Right lobe of liver (tissue), 6 donors: ENCODE data around the gene PRM3. TPM values are rescaled to one million over a fixed set of nuclear protein-coding genes. Genes with fewer than 3 reads are reported as not detected.

Experiments
- ATAC-seq, 4 donors: fragments of 200-7000 bp; cut with Tn5 transposase; one replicate each; pipeline ENCODE4 v1.9.1; 2020; ENCODE audit warnings: mild to moderate bottlenecking in 4 of 4, moderate library complexity in 4 of 4
- DNase-seq, 3 donors: peaks; one replicate each; pipeline ENCODE4 v3.0.0-alpha.2; 2020
- H3K27ac ChIP-seq, 3 donors: fragments of 200-600 bp; one replicate each; pipeline ENCODE4 v1.8.0; 2022
- H3K27me3 ChIP-seq, 2 donors: fragments of 200-600 bp; one replicate each; pipeline ENCODE4 v1.8.0; 2022
- H3K36me3 ChIP-seq, 4 donors: fragments of 200-600 bp; sonication (generic) in 1 of 4; one replicate each; pipeline versions ENCODE4 v1.5.1 to v1.8.0; 2017 to 2022; ENCODE audit warnings: control low read depth in 1 of 4
- H3K4me1 ChIP-seq, 4 donors: fragments of 200-600 bp; sonication (generic) in 1 of 4; one replicate each; pipeline versions ENCODE4 v1.5.1 to v1.8.0; 2017 to 2022; ENCODE audit warnings: control low read depth in 1 of 4
- H3K4me3 ChIP-seq, 3 donors: fragments of 200-600 bp; one replicate each; pipeline ENCODE4 v1.8.0; 2022
- H3K9me3 ChIP-seq, 4 donors: fragments of 200-600 bp; sonication (generic) in 1 of 4; one replicate each; pipeline versions ENCODE4 v1.5.1 to v1.8.0; 2017 to 2022; ENCODE audit warnings: control low read depth in 1 of 4
- CTCF ChIP-seq, 4 donors: fragments of 200-600 bp in 3 of 4; fragments of 450-650 bp in 1 of 4; IDR thresholded peaks; one replicate each; pipeline versions ENCODE4 v1.5.1 to v1.8.0; 2016 to 2022; ENCODE audit warnings: antibody characterized with exemption in 4 of 4, mild to moderate bottlenecking in 2 of 4
- POLR2A ChIP-seq: fragments of 450-650 bp; IDR thresholded peaks from one replicate; pipeline ENCODE4 v1.6.1; 2017; ENCODE audit warnings: antibody characterized with exemption, mild to moderate bottlenecking
- WGBS: methylation state at CpG from one replicate; pipeline ENCODE4 v1.1.6; 2018; ENCODE audit warnings: low coverage, low lambda C conversion rate; ENCODE audit not compliant: insufficient coverage; ENCODE audit errors: missing lambda C conversion rate; 5-methylcytosine and 5-hydroxymethylcytosine counted together
- intact Hi-C, 2 donors: fragments of 100-400 bp; cut with DNase I; formaldehyde crosslinking; loops; one replicate each; pipeline versions ENCODE4 v1.11.2 to v1.14.1; 2022
- total RNA-seq, 6 experiments: library from RNA; depleted of rRNA in 2 of 6; stranded (reverse); fragments of >200 nt in 2 of 6; fragmentation: NEBNext Ultra II Directional in 3 of 6; extraction: Animal tissue kit (Norgen Biotek cat#: 25700) in 3 of 6; gene quantifications; one replicate each; pipeline versions ENCODE4 v1.1.0 to v1.2.4, GENCODE V29; 2016 to 2023
- donor health status: DM: no; HTN: yes; CAD: no.
- donor health status: DM: no; HTN: no; CAD: no.
- donor health status: DM: no; HTN: no; CAD: no.
- donor health status: DM: no; HTN: yes; CAD: no.
- donor health status: DM: no; HTN: yes; CAD: no.

Gene PRM3
- total RNA-seq, 6 experiments from 2014 or later = not detected

GRCh38 chr16:11314309-11314894, 41.0 kb upstream of the PRM3 start:
- TF ChIP-seq CTCF (IDR thresholded peaks at IDR 0.05) (no peak), POLR2A (no peak)
- DNase-seq (no peak), ATAC-seq (no peak)
- Histone ChIP-seq H3K36me3 (no peaks in the 10 kb centered on the region), H3K4me1 (peaks cover 0 to 5% (median 0%) of the 10 kb centered on the region in 4 donors), H3K9me3 (no peaks in the 10 kb centered on the region), H3K4me3 (no peak overlapping the region), H3K27ac (no peak overlapping the region), H3K27me3 (no peaks in the 10 kb centered on the region)
- intact Hi-C loops = no loop called here
- WGBS = 93% methylated on average over 4 of the region's 8 CpGs

- no peaks in the 10 kb centered on the region for H3K9me3 ChIP-seq
- 97% methylated on average over 9 of the region's 9 CpGs for WGBS
- no peak overlapping the region for H3K4me3 ChIP-seq
- no peak overlapping the region for H3K27ac ChIP-seq
- intact Hi-C loops = no loop called here
- TF ChIP-seq POLR2A = no peak
- no peak for ATAC-seq
- no peak for DNase-seq
- H3K36me3 ChIP-seq = no peaks in the 10 kb centered on the region
- peaks cover 0 to 5% (median 0%) of the 10 kb centered on the region in 4 donors for H3K4me1 ChIP-seq
- no peaks in the 10 kb centered on the region for H3K27me3 ChIP-seq
Observed at GRCh38 chr16:11313493-11314308, 40.3 kb upstream of the PRM3 start.

- ATAC-seq = peak; percentile 45 to 60 (median 53)
Observed at GRCh38 chr16:11312718-11313492, 39.5 kb upstream of the PRM3 start.

GRCh38 chr16:11310997-11311561, 37.6 kb upstream of the PRM3 start:
- Histone ChIP-seq H3K27me3 (no peaks in the 10 kb centered on the region), H3K4me1 (peaks cover 0 to 15% (median 0%) of the 10 kb centered on the region in 4 donors), H3K36me3 (no peaks in the 10 kb centered on the region), H3K4me3 (no peak overlapping the region), H3K27ac (no peak overlapping the region), H3K9me3 (no peaks in the 10 kb centered on the region)
- ATAC-seq (no peak), DNase-seq (no peak)
- TF ChIP-seq CTCF (IDR thresholded peaks at IDR 0.05) (no peak), POLR2A (no peak)
- 58% methylated on average over 9 of the region's 10 CpGs for WGBS
- intact Hi-C loops = no loop called here

More at GRCh38 chr16:11312718-11313492, 39.5 kb upstream of the PRM3 start:
- H3K4me3 ChIP-seq = no peak overlapping the region
- no peaks in the 10 kb centered on the region for H3K27me3 ChIP-seq
- peaks cover 0 to 5% (median 0%) of the 10 kb centered on the region in 4 donors for H3K4me1 ChIP-seq
- no peaks in the 10 kb centered on the region for H3K36me3 ChIP-seq
- no peak overlapping the region for H3K27ac ChIP-seq
- TF ChIP-seq POLR2A = no peak
- no peak for TF ChIP-seq CTCF (IDR thresholded peaks at IDR 0.05)
- H3K9me3 ChIP-seq = no peaks in the 10 kb centered on the region
- DNase-seq = no peak
- intact Hi-C loops = no loop called here
- WGBS = 78% methylated on average over 8 of the region's 8 CpGs
